PFSK-1 (cell line): ENCODE data around the gene IPCEF1.

Experiments used
- FOXP2 ChIP-seq: optimal IDR thresholded peaks from 2 replicates; pipeline ENCODE3; 2011; ENCODE audit warnings: borderline replicate concordance, control low read depth, inconsistent platforms; ENCODE audit not compliant: insufficient read depth; ENCODE audit errors: extremely low read length, extremely low read depth
- POLR2AphosphoS5 ChIP-seq: IDR thresholded peaks from 2 replicates; pipeline ENCODE4 v1.6.1; 2012; ENCODE audit warnings: low read depth, mild to moderate bottlenecking, control low read depth, low read length, moderate library complexity
- REST ChIP-seq, 2 experiments: IDR thresholded peaks; 2 replicates each; pipeline versions ENCODE4 v1.6.1 to v1.8.0; 2011 to 2012; ENCODE audit warnings: low read depth in 2 of 2, low read length in 2 of 2, control low read depth in 1 of 2, inconsistent platforms in 1 of 2, mild to moderate bottlenecking in 1 of 2, moderate library complexity in 1 of 2; ENCODE audit not compliant: insufficient read depth in 1 of 2
- SIN3A ChIP-seq: IDR thresholded peaks from 2 replicates; pipeline ENCODE4 v1.6.1; 2012; ENCODE audit warnings: mild to moderate bottlenecking, low read length, moderate library complexity, borderline replicate concordance; ENCODE audit not compliant: insufficient read depth
- TAF1 ChIP-seq: IDR thresholded peaks from 2 replicates; pipeline ENCODE4 v1.6.1; 2012; ENCODE audit warnings: low read length, control low read depth, borderline replicate concordance; ENCODE audit not compliant: insufficient read depth

IPCEF1 gene

GRCh38 chr6:154242617-154243357 lies 113.8 kb downstream of the IPCEF1 start:
- TF ChIP-seq POLR2AphosphoS5 (no peak), TAF1 (no peak)

- no peak for TF ChIP-seq POLR2AphosphoS5
- TF ChIP-seq FOXP2, result no peak
- no peak for TF ChIP-seq SIN3A
Observed at GRCh38 chr6:154241581-154241980, 115.0 kb downstream of the IPCEF1 start.

GRCh38 chr6:154239392-154239791 lies 117.2 kb downstream of the IPCEF1 start:
- no peak for TF ChIP-seq FOXP2
- no peak for TF ChIP-seq REST (IDR thresholded peaks at IDR 0.05; ENCODE audit: insufficient read depth in 1 of 2, low read depth in 2 of 2, low read length in 2 of 2)

DNA sequence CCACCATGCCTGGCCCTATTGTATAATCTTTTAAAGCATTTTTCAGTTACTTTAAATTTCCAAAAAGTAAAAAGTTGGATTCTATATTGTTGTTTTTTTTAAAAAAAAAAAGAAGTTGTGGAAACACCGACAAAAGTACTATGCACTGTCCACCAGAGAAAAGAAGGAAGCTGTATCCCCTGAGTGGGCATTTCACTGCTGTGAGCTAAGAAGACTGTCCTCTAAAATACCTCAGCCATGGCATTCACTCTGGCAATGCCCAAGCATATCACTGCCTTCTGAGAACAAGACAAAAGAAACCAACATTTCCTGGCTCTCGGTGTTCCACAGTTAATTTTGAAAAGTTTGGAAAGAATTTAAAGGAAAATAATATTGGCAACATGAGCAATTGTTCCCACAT lies 117.8 kb downstream of the IPCEF1 start:
- TF ChIP-seq TAF1 (no peak), SIN3A (no peak), REST (IDR thresholded peaks at IDR 0.05; ENCODE audit: insufficient read depth in 1 of 2, low read depth in 2 of 2, low read length in 2 of 2) (no peak), POLR2AphosphoS5 (no peak), FOXP2 (no peak)

- TF ChIP-seq FOXP2 (no peak), REST (IDR thresholded peaks at IDR 0.05; ENCODE audit: insufficient read depth in 1 of 2, low read depth in 2 of 2, low read length in 2 of 2) (no peak)
Observed at GRCh38 chr6:154236646-154237301, 119.8 kb downstream of the IPCEF1 start.

DNA sequence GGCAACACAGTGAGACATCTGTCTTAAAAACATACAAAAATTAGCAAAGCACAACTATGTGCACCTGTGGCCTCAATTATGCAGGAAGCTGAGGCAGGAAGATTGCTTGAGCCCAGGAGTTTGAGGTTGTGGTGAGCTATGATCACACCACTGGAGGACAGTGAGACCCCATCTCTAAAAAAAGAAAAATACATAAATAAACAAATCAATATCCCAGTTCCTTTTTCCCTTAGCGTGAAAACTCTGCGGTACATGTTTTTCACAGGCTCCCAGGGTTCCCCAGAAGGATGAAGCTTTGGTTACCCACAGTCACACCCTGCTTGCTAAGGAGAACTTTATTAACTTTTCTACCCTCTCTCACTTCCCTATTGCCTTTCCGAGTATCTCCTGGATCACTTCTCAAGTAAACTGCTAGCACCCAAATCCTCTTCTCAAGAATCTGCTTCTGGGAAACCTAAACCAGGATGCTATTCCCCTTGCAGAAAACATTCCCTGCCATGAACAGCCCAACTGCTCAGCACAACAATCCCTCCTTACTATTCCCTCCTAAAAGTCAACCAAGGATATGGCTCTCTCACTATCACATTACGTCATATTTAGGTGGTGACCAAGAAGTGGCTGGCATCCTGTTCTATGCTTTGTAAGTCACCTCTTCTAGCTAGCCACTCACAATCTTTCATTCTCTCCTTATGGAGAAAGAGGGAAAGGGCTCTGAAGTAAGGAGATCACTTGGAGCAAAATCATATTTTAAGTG lies 122.4 kb downstream of the IPCEF1 start:
- TF ChIP-seq REST (IDR thresholded peaks at IDR 0.05; ENCODE audit: insufficient read depth in 1 of 2, low read depth in 2 of 2, low read length in 2 of 2), result no peak
- TF ChIP-seq FOXP2, result no peak
